Spinal cord (tissue), 10 donors: ENCODE data around the gene CPVL. TPM values are rescaled to one million over a fixed set of nuclear protein-coding genes. Genes with fewer than 3 reads are reported as not detected.

Source experiments
- DNase-seq, 6 donors: peaks; one replicate each; pipeline versions ENCODE4 v3.0.0 to v3.0.0-alpha.2; 2013 to 2015; ENCODE audit warnings: low spot score in 6 of 6, low read depth in 4 of 6
- H3K27ac ChIP-seq: one replicate; pipeline ENCODE4 v1.5.1; 2013; ENCODE audit warnings: low read depth, low read length, control low read depth
- H3K27me3 ChIP-seq: one replicate; pipeline ENCODE4 v1.6.1; 2013; ENCODE audit warnings: low read length; ENCODE audit not compliant: control insufficient read depth, insufficient read depth
- H3K36me3 ChIP-seq: one replicate; pipeline ENCODE4 v1.6.1; 2013; ENCODE audit warnings: low read length; ENCODE audit not compliant: control insufficient read depth, insufficient read depth
- H3K4me1 ChIP-seq: one replicate; pipeline ENCODE4 v1.6.1; 2013; ENCODE audit warnings: low read length; ENCODE audit not compliant: control insufficient read depth, insufficient read depth
- H3K4me3 ChIP-seq: one replicate; pipeline ENCODE4 v1.5.1; 2013; ENCODE audit warnings: low read depth, low read length, control low read depth
- H3K9me3 ChIP-seq: one replicate; pipeline ENCODE4 v1.6.1; 2013; ENCODE audit warnings: low read length; ENCODE audit not compliant: control insufficient read depth, insufficient read depth
- WGBS: methylation state at CpG from one replicate; pipeline ENCODE4 v1.1.5; 2013; ENCODE audit warnings: missing lambda C conversion rate; ENCODE audit not compliant: insufficient coverage; 5-methylcytosine and 5-hydroxymethylcytosine counted together
- polyA plus RNA-seq, 2 donors: library from polyadenylated mRNA; unstranded; fragments of 120-200 nt; gene quantifications; one replicate each; pipeline ENCODE4 v1.2.1, GENCODE V29; 2013; ENCODE audit not compliant: insufficient read length in 2 of 2
- total RNA-seq, 2 donors: library from RNA; depleted of rRNA in 1 of 2; stranded (reverse); fragments of 120-200 nt in 1 of 2; fragments of >200 nt in 1 of 2; gene quantifications; one replicate each; pipeline versions ENCODE4 v1.2.3 to v1.2.4, GENCODE V29; 2013 to 2014
- donor health status: healthy.

CPVL gene
- total and polyA plus RNA-seq, 4 donors, result 14.2 to 42.2 (median 14.9) TPM

DNA sequence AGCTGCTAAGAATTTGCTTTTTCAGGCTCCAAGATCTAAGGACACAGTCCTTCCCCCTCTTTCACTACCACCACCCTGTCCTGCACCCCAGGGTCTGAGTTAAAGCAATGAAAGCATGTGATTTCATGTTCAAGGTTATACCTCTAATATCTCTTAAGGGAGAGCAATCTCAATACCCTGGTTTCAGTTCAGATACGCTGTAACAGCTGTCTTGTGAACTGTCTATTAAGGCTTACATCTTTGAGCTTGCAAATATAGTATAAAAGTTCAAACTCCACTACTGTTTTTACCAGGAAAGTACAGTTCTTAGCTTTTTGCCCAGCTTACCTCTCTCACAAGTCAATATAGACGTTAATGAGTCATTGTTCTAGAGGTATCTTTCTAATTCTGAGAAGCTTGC, 2.6 kb downstream of the CPVL start:
- WGBS, result no CpG with 5 or more reads among the region's 2 CpGs
- no peaks in the 10 kb centered on the region for H3K36me3 ChIP-seq
- peaks cover 25% of the 10 kb centered on the region for H3K27me3 ChIP-seq

DNA sequence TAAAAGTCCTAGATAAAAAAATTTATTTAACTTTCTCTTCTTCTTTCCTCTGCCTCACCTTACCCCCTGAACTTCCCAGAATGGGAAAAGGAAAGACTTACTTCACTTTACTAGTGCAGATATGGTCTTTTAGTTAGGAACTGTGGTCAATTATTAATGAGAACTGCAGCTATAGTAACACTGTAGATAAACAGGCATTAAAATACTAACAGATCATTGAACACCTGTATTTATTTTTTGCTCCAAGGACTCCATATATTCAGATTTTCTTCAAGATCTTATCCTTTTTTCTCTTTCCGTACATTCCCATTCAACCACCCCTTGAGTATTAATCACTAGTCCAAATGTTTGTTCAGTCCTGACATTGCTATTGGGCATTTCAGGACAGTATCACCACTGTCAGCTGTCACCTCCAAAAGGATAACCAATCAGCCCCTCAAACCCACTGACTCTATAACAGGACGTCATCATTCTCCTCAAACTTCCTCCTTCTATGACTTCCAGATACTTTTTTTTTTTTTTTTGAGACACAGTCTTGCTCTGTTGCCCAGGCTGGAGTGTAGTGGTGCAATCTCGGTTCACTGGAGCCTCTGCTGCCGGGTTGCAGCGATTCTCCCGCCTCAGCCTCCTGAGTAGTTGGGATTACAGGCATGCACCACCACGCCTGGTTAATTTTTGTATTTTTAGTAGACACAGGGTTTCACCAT, 4.2 kb downstream of the CPVL start:
- H3K9me3 ChIP-seq, result no peaks in the 10 kb centered on the region
- H3K27me3 ChIP-seq, result peaks cover 22% of the 10 kb centered on the region
- H3K4me3 ChIP-seq, result no peak overlapping the region
- no peak overlapping the region for H3K27ac ChIP-seq
- whole genome bisulfite sequencing, result 98% methylated on average over 4 of the region's 7 CpGs
- H3K4me1 ChIP-seq, result peaks cover 13% of the 10 kb centered on the region
- H3K36me3 ChIP-seq, result no peaks in the 10 kb centered on the region
- no peak for DNase-seq

More for the DNA sequence above, 2.6 kb downstream of the CPVL start:
- no peak for DNase-seq
- Histone ChIP-seq H3K4me3 (no peak overlapping the region), H3K27ac (no peak overlapping the region), H3K4me1 (peaks cover 14% of the 10 kb centered on the region), H3K9me3 (no peaks in the 10 kb centered on the region)

DNA sequence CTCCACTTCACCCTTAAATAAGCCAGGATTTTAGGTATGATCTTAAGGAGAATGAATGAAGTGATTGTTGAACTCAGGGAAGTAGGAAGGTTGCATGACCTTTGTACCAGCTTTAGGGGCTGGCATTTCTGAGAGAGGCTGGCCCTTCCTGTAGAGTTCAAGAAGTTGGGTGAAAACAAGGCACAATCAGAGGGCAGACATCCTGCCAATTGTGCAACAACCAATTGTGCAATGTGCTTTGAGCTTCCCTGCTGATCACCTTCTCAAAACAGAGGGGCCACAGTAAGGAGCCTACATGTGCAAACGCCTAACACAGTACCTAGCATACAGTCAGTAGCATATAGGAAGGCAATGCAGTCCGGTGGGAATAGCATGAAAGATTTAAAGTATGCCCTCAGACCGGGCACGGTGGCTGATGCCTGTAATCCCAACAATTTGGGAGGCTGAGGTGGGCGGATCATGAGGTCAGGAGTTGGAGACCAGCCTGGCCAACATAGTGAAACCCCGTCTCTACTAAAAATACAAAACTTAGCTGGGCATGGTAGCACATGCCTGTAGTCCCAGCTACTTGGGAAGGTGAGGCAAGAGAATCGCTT, 5.4 kb downstream of the CPVL start:
- 100% methylated on average over 2 of the region's 7 CpGs for WGBS
- Histone ChIP-seq H3K4me3 (no peak overlapping the region), H3K27me3 (peaks cover 12% of the 10 kb centered on the region), H3K36me3 (no peaks in the 10 kb centered on the region), H3K27ac (no peak overlapping the region), H3K4me1 (peaks cover 2% of the 10 kb centered on the region), H3K9me3 (no peaks in the 10 kb centered on the region)
- DNase-seq, result no peak

DNA sequence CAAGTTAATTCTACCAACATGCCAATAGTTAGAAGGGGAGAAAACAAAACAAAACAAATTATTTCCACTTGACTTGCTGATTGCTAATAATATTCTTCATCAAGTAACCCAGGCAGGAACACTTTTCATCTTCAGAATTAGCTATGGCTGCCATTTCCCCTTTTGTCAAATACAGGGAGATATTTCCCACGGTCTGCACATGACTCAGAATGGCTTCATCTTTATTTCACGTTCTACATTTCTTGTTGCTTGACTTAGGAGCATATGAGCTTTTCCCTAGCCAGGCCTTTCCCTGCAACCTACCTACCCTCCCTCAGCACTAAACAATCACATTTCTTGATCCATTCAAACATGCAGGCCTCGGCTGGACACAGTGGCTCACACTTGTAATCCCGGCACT, 6.5 kb downstream of the CPVL start:
- 75% methylated on average over 4 of the region's 4 CpGs for WGBS
- no peak overlapping the region for H3K27ac ChIP-seq
- no peaks in the 10 kb centered on the region for H3K36me3 ChIP-seq
- H3K27me3 ChIP-seq, result no peaks in the 10 kb centered on the region
- no peaks in the 10 kb centered on the region for H3K4me1 ChIP-seq
- H3K4me3 ChIP-seq, result no peak overlapping the region
- no peak for DNase-seq
- H3K9me3 ChIP-seq, result no peaks in the 10 kb centered on the region

DNA sequence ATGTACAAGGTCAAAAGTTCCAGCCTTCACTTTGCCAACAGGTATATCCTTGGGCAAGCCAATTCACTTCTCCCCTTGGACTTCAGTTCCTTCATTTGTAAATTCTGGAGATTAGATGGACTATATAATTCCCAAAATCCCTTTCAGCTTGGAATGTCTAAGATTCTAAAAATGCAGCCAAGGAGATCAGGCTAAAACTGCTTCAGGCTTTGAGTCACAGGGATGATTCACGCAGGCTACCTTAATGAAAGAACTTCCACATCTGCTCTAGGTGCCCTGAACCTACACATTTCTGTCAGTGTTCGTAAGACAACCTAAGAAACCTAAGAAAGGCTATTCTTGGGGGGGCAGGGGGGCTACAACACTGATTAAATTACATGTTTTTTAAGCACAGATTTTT, 7.1 kb downstream of the CPVL start:
- Histone ChIP-seq H3K4me1 (no peaks in the 10 kb centered on the region), H3K27me3 (no peaks in the 10 kb centered on the region), H3K4me3 (no peak overlapping the region), H3K9me3 (no peaks in the 10 kb centered on the region), H3K27ac (no peak overlapping the region), H3K36me3 (no peaks in the 10 kb centered on the region)
- WGBS, result 83% methylated on average over 1 of the region's 2 CpGs
- no peak for DNase-seq

DNA sequence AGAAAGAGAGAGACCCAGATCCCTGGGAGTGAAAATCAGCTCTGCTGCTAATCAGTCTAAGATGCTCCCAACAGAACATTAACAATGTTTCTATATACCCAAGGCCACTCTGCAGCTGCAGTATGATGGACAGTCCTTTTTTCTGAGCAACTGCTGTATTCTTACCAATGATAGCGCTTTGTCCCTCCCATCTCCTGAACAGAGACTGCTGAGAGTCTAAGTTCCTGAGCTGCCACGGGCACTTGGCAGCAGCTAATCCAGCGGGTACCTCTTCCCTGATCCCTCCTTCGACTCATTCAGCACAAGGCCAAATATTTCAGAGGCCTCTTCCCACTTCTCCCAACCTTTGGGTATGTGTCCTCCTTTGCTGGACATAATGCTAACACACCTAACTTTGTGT, 7.7 kb downstream of the CPVL start:
- no peaks in the 10 kb centered on the region for H3K27me3 ChIP-seq
- H3K36me3 ChIP-seq, result no peaks in the 10 kb centered on the region
- no peaks in the 10 kb centered on the region for H3K9me3 ChIP-seq
- DNase-seq, result no peak
- WGBS, result 67% methylated on average over 4 of the region's 4 CpGs
- H3K27ac ChIP-seq, result no peak overlapping the region
- H3K4me1 ChIP-seq, result no peaks in the 10 kb centered on the region
- H3K4me3 ChIP-seq, result no peak overlapping the region

DNA sequence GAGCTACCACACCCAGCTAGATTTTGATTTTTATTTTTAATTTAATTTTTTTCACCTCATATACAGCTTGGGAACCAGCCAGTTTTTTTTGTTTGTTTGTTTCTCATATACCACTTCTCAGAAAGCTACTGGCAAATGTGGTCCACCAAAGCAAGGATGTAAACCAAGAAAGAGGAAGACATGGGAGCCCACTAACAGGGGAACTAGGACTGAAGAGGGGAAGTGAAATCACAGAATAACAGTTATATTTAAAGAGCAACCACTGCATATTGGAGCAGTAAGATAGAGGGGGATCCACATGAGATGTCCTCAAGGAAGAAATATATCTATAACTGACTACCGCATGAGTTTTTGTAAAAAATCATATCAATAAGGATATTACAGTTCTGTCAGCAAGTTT, 10.5 kb downstream of the CPVL start:
- no peak for DNase-seq
- Histone ChIP-seq H3K4me3 (no peak overlapping the region), H3K4me1 (no peaks in the 10 kb centered on the region), H3K27me3 (no peaks in the 10 kb centered on the region), H3K27ac (no peak overlapping the region), H3K9me3 (no peaks in the 10 kb centered on the region), H3K36me3 (no peaks in the 10 kb centered on the region)
- no CpG with 5 or more reads among the region's 1 CpG for WGBS

DNA sequence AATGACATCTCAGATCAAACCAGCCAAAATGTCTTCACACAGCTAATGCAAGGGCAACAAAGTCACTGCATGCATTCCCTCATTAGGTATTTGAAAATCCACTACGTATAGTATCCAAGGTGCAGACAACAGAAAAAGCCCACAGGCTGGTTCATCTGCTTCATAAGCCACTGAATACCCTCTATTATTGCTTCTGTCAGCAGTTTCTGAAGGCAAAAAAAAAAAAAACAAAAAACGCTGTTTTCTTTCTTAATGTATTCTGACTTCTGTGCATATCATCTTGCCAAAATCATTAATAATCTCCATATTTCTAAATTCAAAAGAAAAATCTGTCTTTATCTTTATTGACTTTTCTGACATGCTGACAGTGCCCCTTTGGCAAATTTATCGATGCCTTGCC, 13.4 kb downstream of the CPVL start:
- no peaks in the 10 kb centered on the region for H3K9me3 ChIP-seq
- no peak for DNase-seq
- H3K36me3 ChIP-seq, result no peaks in the 10 kb centered on the region
- WGBS, result 97% methylated on average over 3 of the region's 3 CpGs
- no peaks in the 10 kb centered on the region for H3K27me3 ChIP-seq
- H3K4me3 ChIP-seq, result no peak overlapping the region
- no peaks in the 10 kb centered on the region for H3K4me1 ChIP-seq
- H3K27ac ChIP-seq, result no peak overlapping the region

DNA sequence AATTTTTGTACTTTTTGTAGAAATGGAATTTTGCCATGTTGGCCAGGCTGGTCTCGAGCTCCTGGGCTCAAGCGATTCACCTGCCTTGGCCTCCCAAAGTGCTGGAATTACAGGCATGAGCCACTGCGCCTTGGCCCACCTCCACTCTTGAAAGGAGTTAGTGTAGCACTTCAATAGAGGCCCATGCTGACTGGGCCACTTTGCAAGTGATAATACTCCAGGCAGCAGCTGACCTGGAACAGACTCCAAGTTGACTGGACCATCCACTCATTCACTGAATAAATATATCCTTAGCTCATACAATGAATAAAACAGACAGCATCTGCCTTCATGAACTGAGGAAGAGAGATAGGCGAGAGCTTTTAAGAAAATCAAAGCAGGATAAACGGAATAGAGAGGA, 14.7 kb downstream of the CPVL start:
- no peak overlapping the region for H3K27ac ChIP-seq
- H3K27me3 ChIP-seq, result no peaks in the 10 kb centered on the region
- no peaks in the 10 kb centered on the region for H3K9me3 ChIP-seq
- H3K36me3 ChIP-seq, result no peaks in the 10 kb centered on the region
- no peak for DNase-seq
- H3K4me1 ChIP-seq, result no peaks in the 10 kb centered on the region
- 92% methylated on average over 5 of the region's 5 CpGs for WGBS
- H3K4me3 ChIP-seq, result no peak overlapping the region

DNA sequence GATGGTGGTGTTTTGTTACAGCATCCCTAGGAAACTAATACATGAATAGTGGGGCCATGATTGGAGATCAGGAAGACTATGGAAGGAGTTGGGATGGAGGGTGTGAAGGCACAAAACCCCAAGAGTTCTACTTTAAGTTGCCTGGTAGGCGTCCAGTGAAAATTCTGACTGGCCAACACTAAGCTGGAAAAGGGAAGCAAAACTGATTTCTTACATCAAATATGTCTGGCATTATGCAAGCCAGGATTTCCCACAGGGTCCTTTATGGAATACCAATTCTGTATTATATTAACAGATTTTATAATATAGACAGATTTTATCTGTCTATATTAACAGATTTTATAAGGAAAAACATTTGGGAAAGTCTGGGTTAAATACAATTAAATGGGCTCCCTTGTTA, 16.2 kb downstream of the CPVL start:
- Histone ChIP-seq H3K4me1 (no peaks in the 10 kb centered on the region), H3K27ac (no peak overlapping the region), H3K27me3 (no peaks in the 10 kb centered on the region), H3K4me3 (no peak overlapping the region), H3K36me3 (no peaks in the 10 kb centered on the region), H3K9me3 (no peaks in the 10 kb centered on the region)
- DNase-seq, result no peak
- no CpG with 5 or more reads among the region's 1 CpG for WGBS
